HG02798 (cell line): ENCODE data around the gene PPFIA4.

Source experiments
- ATAC-seq: cut with Tn5 transposase; IDR thresholded peaks from one replicate; pipeline ENCODE4 v1.9.1; 2021; ENCODE audit warnings: mild to moderate bottlenecking; ENCODE audit not compliant: unreplicated experiment, poor library complexity

Gene PPFIA4

DNA sequence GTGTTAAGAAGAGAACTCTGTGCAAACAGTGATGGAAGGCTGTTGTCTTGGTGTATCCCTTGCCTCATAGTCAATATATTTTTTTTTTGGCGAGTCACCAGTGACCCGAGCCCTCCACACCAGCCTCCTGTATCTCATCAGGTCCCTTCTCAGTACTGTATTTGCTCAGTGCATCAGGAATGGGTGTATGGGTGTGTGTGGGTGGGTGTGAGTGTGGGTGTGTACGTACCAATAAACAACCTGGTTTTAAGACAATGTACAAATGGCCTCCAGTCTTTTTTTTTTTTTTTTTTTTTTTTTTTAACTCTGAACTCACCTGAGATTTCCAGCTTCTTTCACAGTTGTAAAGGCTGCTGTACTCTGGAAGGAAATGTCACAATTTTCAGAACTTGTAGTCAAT lies 52.2 kb downstream of the PPFIA4 start:
- no peak for ATAC-seq

DNA sequence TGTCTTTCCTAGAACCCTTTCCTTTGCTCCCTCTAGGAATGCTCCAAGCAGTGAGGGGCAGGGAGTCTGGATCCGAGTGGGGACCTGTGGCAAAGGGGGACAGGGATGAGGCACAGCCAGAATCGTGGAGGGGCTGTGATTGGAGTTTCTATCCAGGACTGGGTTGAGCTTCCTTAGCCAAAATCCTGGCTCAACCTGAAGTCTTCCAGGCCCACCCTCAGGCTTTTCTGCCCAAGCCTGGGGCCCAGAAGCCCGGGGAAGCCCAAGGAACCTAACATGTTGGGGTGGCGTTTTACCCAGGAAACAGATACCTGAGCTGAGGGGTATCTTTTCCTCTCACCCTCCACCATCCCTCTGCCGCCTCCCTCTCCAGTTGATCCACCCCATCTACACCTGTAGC lies 54.2 kb downstream of the PPFIA4 start:
- ATAC-seq = no peak

DNA sequence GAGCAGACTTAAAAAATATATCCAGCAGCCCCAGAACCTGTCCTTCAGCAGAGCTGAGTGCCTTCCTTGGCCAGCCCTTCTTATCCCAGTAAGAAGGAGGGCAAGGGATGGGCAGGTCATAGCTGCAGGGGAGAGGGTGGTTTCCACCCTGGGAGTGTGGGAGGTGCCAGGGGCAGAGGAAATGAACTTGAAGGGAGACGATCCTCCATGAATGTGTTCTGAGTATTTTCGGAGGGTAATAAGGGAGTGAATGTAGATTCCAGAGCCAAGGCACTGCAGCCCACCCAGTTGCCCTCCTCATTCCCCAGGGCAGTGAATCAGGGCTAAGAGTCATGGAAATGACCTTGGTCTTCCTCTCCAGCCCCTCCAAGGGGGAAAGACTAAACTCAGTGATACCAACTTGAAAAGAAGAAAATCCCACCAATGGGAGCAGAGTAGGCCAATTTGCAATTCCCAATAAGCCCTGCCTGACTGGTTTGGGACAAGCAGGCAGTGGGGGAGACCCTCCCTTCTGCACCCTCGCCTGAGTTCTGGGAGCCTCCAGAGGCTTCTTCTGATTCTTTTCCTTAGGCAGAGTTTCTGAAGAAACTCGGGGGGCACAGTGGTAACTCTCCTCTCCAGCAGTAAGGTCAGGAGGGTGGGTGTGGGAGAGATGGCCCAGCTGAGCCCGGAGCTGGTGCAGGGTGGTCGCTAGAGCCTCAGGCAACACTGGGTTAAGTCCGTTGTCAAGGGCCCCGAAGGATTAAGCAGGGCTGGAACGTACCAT lies 55.4 kb downstream of the PPFIA4 start:
- no peak for ATAC-seq

DNA sequence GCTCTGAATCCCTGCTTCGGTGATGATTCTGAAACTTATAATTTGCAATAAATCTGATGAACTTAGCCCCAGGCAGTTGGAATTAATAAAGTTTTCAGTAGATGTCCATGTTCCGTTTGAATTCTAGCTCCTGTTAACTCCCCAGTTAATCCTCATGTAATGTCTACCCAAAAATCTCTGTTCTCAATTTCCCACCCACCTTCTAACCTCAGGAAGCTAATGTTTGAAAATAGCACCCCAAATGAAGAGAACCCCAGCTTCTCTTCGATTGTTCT lies 55.9 kb downstream of the PPFIA4 start:
- no peak for ATAC-seq

DNA sequence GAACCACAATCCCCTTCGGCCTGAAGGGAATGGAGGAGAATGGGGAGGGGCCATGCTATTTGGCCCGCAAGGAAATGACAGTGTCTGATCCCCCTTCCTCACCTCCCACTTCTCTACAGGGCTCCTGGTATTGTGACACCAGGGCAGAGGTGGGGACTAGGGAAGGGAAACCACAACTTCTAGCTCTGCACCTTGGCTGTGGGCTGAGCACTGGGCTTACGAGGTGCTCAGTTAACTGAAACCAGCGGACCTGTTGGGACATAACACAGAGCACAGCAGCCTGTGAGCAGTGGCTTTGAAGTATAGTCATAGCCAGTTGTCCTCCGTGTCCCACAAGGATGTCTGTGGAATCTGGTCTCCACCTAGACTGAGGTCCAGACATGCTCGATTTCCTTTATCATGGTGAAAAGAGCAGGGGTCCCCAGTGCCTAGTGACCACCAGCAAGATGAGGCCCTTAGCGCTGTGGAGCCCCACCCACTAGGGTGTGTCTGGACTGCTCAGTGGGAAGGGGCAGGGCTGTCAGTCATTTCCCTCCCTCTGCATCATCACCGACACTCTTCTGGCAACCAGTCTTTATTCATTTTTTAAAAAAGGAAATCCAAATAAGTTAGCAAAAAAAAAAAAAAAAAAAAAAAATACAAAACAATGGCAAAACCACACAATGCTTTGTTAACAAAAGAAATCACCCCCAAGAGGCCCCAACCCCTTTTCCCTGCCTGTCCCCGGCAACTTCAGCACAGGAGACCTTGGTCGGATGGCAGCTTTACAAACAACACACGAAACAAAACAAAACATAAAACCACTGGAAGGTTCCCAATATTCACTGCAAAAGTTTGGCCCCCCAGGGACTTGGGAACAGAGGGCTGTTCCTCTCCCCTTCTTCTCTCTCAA lies 56.5 kb downstream of the PPFIA4 start:
- ATAC-seq = no peak

DNA sequence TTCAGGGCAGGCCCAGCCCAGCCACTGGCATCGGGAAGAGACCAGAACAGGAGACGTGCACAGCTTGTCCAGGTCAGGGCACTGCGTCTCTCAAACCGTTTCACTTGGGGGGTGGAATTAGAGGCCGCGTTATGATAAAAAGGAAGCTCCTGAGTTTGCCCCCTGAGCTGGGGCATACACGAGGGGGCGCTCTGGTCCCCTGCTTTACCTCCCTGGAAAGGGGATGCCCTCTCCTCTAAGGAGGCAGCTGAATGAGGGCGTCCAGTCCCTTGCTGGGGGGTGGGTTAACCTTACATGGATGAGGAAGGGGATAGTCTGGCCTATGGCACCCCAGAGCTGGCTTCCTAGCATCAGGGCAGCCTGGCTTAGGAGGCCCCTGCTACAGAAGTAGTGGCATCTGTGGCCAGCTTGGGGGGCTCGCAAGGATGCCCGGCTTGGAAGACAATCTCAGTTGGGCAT lies 57.2 kb downstream of the PPFIA4 start:
- ATAC-seq = no peak

DNA sequence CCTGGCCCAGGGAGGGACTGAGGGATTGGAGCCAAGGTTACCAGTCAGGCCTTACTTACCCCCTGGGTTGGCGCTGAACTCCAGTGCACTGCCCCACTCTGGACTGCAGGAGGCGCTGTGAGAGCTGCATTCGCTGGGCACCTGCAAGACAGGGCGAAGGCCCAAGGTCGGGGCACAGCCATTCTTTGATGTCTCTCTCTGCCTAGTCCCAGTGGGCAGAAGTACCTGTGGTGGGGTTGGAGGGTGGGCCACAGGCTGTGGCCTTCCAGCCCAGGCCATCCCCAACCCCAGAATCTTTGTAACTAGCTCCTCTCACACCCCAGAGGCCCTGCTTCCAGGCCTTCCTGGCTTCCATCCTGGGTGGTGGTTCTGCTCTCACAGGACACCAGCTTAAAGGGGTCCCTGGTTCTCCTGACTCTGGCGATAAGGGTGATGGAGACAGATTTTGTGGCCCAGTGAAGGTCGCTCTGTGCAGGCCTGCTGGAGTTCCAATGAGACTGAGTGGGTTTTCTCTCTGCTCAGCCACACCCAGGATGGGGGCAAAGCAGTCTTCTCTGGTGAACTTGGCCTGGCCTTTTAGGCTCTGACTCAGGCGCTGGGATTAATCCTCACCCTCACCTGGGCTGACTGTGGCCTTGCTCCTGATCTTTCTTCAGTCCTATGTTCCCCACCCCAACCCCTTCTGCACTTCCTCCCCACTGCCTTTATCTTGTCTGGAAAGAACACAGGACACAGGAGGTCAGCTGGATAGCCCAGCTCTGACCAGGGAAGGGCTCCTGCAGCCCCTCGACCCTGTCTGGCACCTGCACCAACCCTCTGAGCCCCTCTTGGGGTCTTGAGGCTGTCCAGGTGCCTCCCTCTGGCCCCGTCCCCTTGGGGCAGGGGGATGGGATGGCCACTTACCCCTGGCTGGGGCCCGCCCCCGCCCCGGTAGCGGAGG lies 58.6 kb downstream of the PPFIA4 start:
- no peak for ATAC-seq

DNA sequence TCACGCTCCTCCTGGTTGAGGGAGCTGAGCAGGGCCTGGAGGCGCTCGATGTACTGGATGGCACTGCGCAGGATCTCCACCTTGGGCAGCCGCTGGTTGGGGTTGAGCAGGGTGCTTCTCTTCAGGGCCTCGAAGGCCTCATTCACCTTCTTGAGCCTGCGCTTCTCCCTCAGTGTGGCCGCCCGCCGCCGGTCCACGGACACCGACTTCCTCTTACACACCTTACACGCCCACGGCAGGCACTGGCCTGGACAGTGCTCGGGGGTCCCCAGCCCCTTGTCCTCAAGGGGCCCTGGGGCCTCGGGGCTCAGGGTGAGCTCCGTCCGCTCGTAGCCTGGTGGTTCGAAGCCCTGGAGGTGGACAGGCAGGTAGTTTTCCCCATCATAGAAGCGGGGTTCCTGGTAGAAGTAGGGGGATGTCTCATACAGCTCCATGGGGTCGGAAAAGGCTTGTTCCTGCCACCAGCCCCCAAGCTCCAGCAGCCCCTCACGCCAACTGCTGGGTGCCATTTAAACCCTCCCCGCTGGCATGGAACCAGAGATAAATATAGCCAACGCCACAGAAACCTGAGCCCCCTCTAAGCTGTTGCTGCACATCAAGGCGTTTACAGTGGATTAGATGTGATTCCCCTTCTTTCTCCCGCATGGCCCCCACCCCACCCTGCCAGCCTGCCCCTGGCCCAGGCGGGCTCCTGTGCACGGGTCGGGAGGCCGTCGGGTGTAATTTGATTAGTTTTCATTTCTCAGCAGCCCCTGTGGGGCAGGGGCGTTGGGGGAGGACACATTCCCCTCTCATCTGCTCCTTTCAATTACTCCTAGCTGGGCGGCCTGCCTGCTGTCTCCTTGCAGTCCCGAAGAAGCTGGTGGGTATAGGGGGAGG lies 59.5 kb downstream of the PPFIA4 start, which contains the start of gene MYOG:
TSS of gene MYOG (minus strand) at position 485 of the 879 bp plus-strand sequence. CDS start at position 434, 51 bp downstream.
- ATAC-seq = no peak

DNA sequence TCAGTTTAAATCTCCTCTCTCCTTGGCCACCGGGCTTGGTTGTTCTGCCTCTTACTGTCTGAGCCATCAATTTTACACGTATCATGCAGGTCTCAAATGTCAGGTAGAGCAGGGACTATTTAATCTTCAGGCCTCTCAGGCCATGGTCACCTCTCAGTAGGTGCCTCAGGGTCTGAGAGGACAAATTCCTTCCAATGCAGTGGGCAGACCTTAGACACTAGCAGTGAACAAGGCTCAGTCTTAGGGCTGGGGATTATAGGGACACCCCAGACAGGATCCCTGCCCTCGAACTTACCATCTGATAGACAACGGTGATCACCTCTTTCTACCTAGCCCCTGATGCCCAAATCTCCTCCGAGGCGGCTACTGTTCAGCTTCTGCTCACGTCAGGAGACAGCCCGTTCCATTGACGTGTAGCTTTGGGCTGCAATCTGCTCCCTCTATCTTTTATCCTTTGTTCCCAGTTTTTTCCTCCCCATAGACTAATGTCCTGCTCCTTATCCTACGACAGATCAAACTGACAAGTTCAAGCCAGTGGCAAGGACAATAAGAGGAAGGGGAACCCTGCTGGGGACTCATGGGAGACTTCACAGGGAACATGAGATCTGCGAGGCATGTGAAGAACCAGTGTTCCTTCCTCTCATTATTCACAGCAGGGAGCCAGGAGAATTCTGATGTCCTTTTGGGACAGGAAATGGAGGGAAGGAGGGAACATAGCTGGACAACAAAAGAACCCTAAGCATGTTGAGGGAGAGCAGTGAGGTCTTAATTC lies 60.9 kb downstream of the PPFIA4 start:
- ATAC-seq = no peak

DNA sequence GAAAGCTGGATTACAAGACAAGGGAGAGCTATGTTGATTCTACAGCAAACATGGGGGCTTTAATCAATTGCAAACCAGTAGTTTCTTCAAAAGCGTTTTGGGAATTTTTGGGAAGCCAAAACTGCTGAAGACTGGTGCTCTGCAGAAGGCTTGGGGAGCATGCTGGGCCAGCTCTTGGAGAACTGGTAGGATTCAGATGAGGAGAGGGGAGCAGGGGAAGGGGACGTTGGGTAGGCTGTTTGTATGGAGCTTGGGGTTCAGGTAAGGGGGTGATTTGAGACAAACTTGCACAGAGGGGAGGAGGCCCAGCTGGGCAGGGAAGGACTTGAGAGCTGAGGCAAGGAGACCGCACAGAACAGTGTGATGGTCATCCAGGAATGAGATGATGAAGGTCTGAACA lies 62.1 kb downstream of the PPFIA4 start:
- ATAC-seq = no peak

DNA sequence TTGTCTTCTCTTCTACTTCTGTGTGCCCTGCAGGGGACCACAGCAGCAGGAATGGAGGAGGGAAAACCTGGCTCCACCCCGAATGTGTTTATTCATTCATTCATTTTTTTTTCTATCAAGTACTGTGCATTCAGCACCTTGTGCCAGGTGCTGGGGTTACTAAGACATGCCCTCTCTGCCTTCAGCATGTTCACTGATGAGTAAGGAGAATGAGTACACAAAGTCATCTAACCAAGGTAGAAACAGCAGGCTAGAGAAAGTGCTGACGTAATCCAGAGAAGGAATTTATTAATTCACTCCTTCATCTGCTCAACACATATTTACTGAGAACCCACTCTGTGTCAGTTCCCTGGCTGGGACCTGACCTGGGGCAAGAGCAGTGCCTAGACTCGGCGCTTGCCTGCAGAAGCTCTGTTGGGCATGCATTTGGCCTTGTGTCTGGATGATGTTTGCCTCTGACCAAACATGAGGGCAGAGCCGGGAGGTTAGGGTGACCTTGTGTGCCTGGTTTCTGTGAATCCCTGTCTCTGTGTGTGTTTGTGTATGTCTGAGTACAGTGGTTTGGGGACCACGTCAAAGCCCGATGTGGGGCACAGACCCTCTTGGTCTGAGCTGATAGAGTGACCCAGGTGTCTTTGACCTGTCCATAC lies 62.8 kb downstream of the PPFIA4 start:
- no peak for ATAC-seq

DNA sequence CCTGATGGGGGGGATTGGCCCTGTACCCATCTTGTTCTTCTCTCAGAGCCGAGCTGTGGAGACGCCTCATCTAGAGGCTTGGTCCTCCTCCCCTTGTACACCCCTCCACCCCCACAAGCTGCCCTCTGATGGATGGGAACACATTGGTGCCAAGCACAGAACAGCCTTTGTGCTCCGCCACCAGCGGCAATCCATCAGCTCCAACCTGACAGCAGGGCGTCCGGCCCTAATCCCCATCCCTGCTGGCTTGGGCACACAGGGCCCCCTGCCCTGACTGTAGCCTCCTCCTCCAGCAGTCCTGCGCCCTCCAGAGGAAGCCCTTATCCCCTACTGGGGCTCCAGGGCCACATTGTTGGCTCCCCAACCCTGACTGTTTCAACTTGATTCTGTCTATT lies 63.4 kb downstream of the PPFIA4 start:
- no peak for ATAC-seq

DNA sequence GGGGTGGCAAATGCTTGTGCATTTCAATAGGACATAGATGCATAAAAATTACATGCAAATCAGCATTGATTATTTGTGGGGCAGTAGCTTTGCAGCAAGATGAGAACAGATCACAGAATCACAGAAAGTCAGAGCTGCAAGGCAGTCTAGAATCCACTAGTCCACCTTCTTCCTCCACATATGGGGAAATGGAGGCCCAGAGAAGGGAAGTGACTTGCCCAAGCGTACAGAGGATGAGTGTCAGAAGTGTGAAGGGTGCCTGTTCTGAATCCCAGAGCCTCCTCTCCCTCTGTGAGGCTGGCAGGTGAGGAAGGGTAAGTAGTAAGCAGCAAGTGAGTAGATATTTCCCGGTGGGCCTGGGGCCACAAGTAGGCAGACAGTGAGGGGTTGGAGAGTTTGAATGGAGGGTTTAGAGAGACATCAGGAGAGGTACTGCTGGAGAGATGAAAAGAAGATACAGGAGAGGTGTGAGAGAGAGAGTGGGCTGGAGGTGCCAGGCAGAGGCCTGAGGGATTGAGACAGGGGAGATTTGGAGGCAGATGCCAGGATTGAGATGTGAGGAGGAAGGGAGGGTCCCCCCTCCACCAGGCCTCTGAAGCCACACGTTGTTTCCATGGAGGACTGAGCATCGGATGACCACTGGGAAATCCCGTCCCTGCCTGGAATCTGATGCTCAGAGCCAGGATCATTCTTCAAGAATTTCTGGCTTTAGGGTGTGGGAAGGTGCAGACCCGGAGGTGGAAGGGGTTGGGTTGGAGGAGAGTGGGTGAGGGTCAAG lies 64.3 kb downstream of the PPFIA4 start:
- no peak for ATAC-seq

DNA sequence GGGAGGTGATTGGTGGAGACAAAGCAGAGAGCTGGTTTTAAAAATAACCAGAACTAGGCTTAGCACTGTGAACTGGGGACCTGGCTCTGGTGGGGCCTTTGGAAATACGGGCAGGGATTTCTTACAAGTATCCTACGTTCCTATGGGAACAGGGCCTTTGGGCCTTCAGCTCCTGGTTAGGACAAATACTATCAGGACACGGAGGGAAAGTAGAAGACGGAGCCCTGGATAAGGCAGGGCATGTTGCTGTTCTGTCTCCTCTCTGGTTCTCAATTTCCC lies 64.8 kb downstream of the PPFIA4 start:
- no peak for ATAC-seq

DNA sequence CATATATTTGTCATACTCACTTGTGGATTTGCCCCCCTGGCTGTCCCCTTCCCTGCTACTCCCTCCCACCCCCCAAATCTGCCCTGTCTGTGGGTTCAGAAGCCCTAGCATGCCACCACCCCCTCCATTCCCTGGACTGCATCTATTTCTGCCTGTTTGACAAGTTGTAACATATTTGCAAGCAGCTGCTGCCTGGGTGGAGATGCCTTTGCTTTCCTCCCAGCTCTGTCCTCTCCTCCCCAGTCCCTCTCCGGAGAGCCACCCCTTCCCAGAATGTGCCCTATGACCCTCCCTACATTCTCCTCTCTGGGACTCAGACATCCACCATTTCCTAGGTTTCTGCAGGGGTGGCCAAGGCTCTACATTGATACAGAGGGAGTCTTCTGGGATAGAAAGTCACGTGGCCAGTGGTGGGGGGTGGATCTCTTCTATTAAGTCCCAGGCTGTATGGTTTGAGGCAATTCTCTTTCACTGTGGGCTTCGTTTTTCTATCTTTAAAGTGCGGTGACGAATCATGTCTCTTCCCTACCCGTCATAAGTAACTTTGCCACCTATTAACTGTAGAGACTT lies 65.6 kb downstream of the PPFIA4 start:
- no peak for ATAC-seq

DNA sequence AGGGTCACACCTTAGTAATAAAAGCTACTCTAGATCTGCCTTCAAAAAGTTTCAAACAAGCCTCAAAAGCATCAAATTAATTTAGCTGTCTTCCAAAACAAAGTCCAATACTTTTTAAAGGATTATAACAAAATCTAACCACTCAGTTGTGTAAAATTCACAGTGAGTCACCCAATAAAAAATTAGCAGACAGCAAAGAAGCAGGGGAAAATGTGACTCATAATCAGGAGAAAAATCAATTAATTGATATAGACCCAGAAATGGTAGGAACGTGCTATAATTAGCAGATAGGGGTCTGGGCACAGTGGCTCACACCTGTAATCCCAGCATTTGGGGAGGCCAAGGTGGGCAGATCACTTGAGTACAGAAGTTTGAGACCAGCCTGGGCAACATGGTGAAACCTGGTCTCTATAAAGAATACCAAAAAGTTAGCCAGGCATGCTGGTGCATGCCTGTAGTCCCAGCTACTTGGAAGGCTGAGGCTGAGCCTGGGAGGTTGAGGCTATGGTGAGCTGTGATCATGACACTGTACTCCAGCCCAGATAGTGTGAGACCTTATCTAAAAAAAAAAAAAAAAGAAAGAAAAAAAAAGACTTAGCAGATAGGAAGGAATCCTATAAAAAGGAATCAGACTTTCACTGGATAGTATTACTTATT lies 67.6 kb downstream of the PPFIA4 start:
- no peak for ATAC-seq

DNA sequence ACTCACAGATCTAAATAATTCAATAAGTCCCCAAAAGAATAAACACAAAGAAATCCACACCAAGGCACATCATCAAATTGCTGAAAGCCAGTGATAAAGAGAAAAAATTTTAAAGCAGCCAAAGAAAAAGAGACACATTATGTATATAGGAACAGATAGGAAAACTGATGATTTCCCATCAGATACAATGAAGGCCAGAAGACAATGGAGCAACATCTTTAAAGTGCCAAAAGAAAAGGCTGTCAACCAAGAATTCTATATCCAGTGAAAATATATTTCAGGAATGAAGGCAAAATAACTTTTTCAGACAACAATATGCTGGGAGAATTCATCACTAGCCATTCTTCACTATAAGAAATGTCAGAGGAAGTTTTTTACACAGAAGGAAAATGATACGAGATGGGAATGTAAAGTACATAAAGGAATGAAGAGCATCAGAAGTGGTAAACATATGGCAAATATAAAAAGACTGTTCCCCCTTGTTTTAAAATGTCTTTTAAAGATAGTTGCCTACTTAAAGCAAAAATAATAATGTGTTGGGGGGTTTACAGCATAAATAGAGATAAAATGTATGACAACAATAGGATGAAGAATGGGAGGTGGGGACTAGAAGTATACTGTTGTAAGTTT lies 68.9 kb downstream of the PPFIA4 start:
- no peak for ATAC-seq
